DOHH2 (cell line): Measurements from ENCODE around the gene COX4I1.

Experiments
- CTCF ChIP-seq: fragments of 200-600 bp; sonication (generic); IDR thresholded peaks from one replicate; pipeline ENCODE4 v1.5.1; 2014; ENCODE audit warnings: antibody characterized with exemption, mild to moderate bottlenecking, low read depth, low read length; ENCODE audit not compliant: poor library complexity, severe bottlenecking
- EZH2phosphoT487 ChIP-seq: fragments of 200-600 bp; sonication (generic); IDR thresholded peaks from 2 replicates; pipeline ENCODE4 v1.6.1; 2017; ENCODE audit warnings: borderline replicate concordance, mild to moderate bottlenecking, antibody characterized with exemption, low read length, moderate library complexity, mixed read lengths

DNA sequence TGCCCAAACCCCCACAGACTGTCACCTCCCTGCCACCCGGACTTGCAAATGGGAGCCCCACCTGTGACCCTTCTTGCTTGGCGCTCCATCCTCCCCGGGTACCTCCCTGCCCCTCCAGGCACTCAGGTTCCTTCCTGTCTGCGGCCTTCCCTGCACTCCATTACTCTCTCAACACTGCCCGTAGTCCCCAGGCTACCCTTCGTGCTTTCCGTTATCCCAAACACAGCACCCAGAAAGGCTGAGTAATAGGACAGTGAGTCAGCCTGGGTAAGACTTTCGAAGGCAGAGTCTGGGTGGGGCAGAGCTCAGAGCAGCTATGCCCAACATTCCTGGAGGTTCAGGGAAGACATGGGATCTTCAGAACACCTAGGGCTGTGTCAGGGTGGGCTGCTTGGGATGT, 32.0 kb upstream of the COX4I1 start:
- TF ChIP-seq CTCF (no peak), EZH2phosphoT487 (no peak)
